Measurements from ENCODE around the gene ATP5PB.

DNA sequence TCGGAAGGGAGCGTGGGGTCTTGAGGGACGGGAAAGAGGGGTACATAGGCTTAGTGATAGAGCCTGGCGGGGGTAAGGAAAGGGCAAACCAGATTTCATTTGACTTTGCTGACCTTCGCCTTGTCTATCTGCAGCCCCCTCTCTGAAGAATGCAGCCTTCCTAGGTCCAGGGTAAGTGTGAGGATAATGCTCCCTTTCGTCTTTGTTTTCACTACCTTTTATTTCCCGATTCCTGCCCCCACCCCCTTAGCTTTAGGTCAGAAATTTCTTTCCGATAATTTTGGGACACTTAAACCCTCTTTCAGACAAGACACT is 396 bp downstream of the ATP5PB start:
- TF ChIP-seq, protein P1, sequence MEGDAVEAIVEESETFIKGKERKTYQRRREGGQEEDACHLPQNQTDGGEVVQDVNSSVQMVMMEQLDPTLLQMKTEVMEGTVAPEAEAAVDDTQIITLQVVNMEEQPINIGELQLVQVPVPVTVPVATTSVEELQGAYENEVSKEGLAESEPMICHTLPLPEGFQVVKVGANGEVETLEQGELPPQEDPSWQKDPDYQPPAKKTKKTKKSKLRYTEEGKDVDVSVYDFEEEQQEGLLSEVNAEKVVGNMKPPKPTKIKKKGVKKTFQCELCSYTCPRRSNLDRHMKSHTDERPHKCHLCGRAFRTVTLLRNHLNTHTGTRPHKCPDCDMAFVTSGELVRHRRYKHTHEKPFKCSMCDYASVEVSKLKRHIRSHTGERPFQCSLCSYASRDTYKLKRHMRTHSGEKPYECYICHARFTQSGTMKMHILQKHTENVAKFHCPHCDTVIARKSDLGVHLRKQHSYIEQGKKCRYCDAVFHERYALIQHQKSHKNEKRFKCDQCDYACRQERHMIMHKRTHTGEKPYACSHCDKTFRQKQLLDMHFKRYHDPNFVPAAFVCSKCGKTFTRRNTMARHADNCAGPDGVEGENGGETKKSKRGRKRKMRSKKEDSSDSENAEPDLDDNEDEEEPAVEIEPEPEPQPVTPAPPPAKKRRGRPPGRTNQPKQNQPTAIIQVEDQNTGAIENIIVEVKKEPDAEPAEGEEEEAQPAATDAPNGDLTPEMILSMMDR (IDR thresholded peaks at IDR 0.05; ENCODE audit: poor library complexity, severe bottlenecking) = no peak
- TF ChIP-seq EP300 (conservative IDR thresholded peaks at IDR 0.05; ENCODE audit: poor library complexity, severe bottlenecking) (no peak), TAF1 (IDR thresholded peaks at IDR 0.05; ENCODE audit: low read depth) (no peak), MXI1 (conservative IDR thresholded peaks at IDR 0.05; ENCODE audit: poor library complexity, severe bottlenecking) (no peak), EZH2 (IDR thresholded peaks at IDR 0.05; ENCODE audit: borderline replicate concordance, insufficient read depth, low read length, poor library complexity, severe bottlenecking) (no peak), POLR2AphosphoS5 (IDR thresholded peaks at IDR 0.05) (no peak)
- TF ChIP-seq, protein P2, sequence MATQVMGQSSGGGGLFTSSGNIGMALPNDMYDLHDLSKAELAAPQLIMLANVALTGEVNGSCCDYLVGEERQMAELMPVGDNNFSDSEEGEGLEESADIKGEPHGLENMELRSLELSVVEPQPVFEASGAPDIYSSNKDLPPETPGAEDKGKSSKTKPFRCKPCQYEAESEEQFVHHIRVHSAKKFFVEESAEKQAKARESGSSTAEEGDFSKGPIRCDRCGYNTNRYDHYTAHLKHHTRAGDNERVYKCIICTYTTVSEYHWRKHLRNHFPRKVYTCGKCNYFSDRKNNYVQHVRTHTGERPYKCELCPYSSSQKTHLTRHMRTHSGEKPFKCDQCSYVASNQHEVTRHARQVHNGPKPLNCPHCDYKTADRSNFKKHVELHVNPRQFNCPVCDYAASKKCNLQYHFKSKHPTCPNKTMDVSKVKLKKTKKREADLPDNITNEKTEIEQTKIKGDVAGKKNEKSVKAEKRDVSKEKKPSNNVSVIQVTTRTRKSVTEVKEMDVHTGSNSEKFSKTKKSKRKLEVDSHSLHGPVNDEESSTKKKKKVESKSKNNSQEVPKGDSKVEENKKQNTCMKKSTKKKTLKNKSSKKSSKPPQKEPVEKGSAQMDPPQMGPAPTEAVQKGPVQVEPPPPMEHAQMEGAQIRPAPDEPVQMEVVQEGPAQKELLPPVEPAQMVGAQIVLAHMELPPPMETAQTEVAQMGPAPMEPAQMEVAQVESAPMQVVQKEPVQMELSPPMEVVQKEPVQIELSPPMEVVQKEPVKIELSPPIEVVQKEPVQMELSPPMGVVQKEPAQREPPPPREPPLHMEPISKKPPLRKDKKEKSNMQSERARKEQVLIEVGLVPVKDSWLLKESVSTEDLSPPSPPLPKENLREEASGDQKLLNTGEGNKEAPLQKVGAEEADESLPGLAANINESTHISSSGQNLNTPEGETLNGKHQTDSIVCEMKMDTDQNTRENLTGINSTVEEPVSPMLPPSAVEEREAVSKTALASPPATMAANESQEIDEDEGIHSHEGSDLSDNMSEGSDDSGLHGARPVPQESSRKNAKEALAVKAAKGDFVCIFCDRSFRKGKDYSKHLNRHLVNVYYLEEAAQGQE (IDR thresholded peaks at IDR 0.05; ENCODE audit: borderline replicate concordance) = no peak
